M059J (cell line): Measurements from ENCODE around the gene SLC6A19. TPM values are rescaled to one million over a fixed set of nuclear protein-coding genes. Genes with fewer than 3 reads are reported as not detected.
"Not testable (repeated sequence)": the region's sequence is repeated elsewhere in the genome, so short reads cannot be mapped to it uniquely, and the experiment has no call there.

ENCODE experiments used
- DNase-seq: peaks from one replicate; pipeline ENCODE4 v3.0.0-alpha.2; 2012; ENCODE audit warnings: low read depth
- total RNA-seq: library from RNA; depleted of rRNA; stranded (reverse); fragments of >200 nt; shearing (Covaris generic); gene quantifications from 2 replicates; pipeline ENCODE4 v1.2.3, GENCODE V29; 2014; rRNA removed

Gene SLC6A19
- total RNA-seq: not detected in 2 replicates

GRCh38 chr5:1201327-1202025 is at the start of gene SLC6A19:
Gene SLC6A19 (plus strand): TSS chr5:1201595. CDS start chr5:1201651, 56 bp downstream.
- no peak for DNase-seq

GRCh38 chr5:1152156-1152555 is 49.2 kb upstream of the SLC6A19 start:
- peak; percentile 65 for DNase-seq

- DNase-seq: peak; percentile 92
Observed at GRCh38 chr5:1152771-1153282, 48.6 kb upstream of the SLC6A19 start.

DNA sequence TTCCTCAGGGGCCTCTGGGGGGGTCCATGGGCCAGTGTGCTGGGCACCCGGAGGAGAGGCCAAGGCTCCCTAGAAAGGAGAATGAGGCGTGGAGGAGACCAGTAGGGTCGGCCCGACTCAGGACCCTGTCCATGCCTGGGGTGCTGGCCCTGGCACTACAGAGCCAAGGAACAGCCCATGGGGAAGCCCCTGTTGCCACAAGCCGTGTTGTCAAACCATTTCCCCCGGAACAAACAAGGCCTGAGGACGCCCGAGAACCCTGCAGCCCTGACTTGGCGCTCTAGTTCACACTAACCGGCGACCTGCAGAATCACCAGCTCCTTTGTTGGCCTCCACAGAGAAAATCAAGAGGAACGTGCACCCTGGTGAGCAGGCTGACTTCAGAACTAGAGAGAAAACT is 48.0 kb upstream of the SLC6A19 start:
- DNase-seq: peak; percentile 22

- no peak for DNase-seq
Observed at GRCh38 chr5:1155191-1156032, 46.0 kb upstream of the SLC6A19 start.

- DNase-seq: no peak
Observed at GRCh38 chr5:1156033-1156753, 45.2 kb upstream of the SLC6A19 start.

DNA sequence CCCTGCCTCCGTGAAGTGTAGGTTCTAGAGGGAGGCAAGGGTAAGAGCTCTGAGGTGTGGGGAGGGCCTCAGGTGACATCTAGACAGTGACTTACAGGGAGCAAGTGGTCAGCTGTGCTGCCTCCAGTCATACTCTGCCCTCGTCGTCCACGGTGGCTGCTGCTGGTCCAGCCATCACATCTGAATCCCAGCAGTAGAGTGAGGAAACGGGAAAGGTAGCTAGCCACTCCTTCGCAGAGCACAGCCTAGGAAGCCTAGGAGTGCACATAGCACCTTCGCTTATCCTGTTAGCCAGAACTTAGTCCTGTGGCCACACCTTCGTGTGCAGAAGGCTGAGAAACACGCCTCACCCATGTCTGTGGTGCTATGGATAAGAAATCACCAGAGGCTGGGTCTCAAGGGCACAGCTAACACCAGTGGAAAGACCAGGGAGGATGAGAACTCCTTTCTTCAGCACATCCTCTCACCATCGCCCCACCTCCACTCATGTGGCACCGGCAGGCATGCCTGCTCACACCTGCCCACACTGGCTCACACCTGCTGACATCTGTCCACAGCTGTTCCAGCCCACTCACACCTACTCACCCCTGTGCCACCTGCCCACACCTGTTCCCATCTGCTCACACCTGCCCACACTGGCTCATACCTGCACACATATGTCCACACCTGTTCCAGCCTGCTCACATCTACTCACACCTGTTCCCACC is 44.5 kb upstream of the SLC6A19 start:
- DNase-seq: no peak

GRCh38 chr5:1157461-1157986 is 43.9 kb upstream of the SLC6A19 start:
- DNase-seq: not testable (repeated sequence)

- no peak for DNase-seq
Observed at GRCh38 chr5:1158647-1159340, 42.6 kb upstream of the SLC6A19 start.

GRCh38 chr5:1159341-1159675 is 42.1 kb upstream of the SLC6A19 start:
- no peak for DNase-seq

GRCh38 chr5:1159774-1160406 is 41.5 kb upstream of the SLC6A19 start:
- no peak for DNase-seq

DNA sequence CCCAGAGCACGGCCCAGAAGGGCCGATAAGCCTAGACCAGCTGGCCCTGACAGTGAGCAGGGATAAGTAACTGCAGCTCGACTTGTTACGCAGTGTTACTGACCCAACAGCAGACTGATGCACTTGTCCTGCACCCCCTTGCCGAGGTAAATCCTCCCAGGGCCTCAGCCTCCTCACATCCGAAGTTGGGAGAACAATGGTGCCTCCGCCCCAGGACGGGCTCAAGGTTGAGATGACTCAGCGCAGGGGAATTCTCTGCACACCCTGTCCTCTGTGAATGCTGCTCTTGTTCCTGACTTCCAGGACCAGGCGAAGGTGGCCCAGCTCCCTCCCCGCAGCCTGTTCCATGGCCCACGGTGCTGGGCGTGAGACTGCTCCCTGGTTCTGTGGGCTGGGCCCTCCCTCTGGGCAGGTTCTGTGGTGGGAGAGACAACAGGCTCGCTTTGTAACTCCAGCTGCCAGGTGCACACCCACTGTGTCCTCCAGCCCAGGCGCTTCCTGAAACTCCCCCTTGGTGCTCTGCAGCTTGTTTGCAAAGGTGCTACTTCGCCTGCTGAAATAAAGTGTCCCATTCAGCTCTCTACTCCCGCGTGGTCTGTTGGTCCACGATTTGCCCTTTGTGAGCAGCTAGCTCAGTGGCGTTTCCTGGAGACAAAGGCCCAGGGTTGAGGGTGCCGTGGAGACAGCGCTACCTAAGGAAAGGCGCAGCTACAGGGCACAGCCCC is 40.1 kb upstream of the SLC6A19 start:
- peak; percentile 67 for DNase-seq

DNA sequence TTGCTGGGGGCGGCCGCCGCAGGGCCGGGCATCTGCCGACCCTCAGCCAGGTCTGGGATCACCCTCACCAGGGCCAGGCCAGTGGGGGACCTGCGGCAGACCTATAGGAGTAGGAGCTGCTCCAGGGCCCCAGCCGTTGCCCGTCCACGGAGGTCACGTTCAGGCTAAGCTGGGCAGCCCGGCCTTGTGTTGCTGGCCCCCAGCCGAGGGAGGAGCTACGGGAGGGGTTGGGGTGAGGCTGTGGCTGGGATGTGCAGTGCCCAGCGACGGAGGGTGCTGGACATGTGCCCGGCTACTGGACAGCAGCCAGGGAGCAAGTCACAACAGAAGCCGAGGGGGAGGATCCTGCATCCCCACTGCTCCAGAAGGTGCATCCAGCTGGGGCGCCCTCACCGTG is 39.6 kb upstream of the SLC6A19 start:
- DNase-seq: peak; percentile 76

- no peak for DNase-seq
Observed at GRCh38 chr5:1162276-1162675, 39.1 kb upstream of the SLC6A19 start.

- DNase-seq: no peak
Observed at GRCh38 chr5:1162751-1163150, 38.6 kb upstream of the SLC6A19 start.

GRCh38 chr5:1163366-1163765 is 38.0 kb upstream of the SLC6A19 start:
- no peak for DNase-seq

- DNase-seq: no peak
Observed at GRCh38 chr5:1163879-1164278, 37.5 kb upstream of the SLC6A19 start.

DNA sequence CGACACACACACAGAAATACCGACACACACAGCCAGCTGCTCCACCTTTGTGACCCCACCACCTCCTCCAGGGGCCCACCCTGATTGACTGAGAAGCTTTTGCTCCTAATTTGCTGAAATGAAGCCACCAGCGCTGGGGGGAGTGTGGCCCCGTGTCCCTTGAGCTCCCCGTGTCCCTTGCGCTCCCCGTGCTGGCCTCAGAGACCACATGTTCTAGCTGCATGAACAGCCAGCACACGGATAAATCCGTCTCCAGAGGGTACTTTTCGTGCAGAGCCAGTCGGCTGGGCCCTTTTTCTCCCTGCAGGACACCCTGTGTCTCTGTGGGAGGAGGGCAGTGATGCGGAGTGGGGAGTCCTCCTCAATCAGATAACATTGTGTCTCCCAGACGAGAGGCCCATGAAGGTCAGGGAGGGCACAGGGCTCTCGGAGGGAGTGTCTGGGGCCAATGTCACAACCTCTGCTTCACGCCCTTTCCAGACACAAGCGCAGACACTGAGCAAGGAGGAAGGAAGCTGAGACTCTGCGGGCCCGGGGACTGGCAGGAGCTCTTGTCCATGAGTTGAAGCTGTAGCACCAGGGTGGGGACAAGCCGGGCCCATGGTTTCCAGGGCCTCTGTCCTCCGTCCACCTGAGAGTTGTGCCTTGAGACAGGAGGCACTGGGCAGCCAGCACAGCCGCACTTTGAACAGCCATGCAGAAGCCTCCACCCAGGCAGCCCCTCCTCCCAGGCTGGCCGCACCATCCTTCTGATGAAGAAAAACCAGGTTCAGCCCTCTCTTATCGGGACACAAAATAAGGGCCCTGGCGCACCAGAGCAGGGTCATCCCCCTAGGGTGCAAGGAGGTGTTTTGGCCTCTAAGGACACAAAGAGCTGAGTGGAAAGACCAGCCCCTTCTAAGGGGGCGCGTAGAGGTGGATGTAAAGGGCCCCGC is 36.4 kb upstream of the SLC6A19 start:
- DNase-seq: no peak
